Testis (tissue), 2 donors: ENCODE results near the gene TBCD.
"Not testable (repeated sequence)": the region's sequence is repeated elsewhere in the genome, so short reads cannot be mapped to it uniquely, and the experiment has no call there.

Source experiments
- CTCF ChIP-seq, 3 experiments: fragments of 450-650 bp in 2 of 3; fragments of 200-600 bp in 1 of 3; sonication (generic) in 1 of 3; IDR thresholded peaks; one replicate each; pipeline ENCODE4 v1.5.1; 2016 to 2019; ENCODE audit warnings: antibody characterized with exemption in 3 of 3, mild to moderate bottlenecking in 2 of 3, moderate library complexity in 1 of 3
- POLR2A ChIP-seq: fragments of 450-650 bp; IDR thresholded peaks from one replicate; pipeline ENCODE4 v1.6.1; 2017; ENCODE audit warnings: antibody characterized with exemption, mild to moderate bottlenecking, moderate library complexity

GRCh38 chr17:82785581-82785980, 33.7 kb downstream of the TBCD start:
- TF ChIP-seq CTCF (IDR thresholded peaks at IDR 0.05); POLR2A: not testable (repeated sequence)
